BE2C (cell line): ENCODE data around the gene TMEM139.
"Not testable (repeated sequence)": the region's sequence is repeated elsewhere in the genome, so short reads cannot be mapped to it uniquely, and the experiment has no call there.

ENCODE experiments used
- DNase-seq: peaks from one replicate; pipeline ENCODE4 v3.0.0-alpha.2; 2020
- H3K27me3 ChIP-seq: fragments of 250-450 bp; sonication (Bioruptor Pico); 2 replicates; pipeline ENCODE4 v1.5.1; 2020; ENCODE audit warnings: mild to moderate bottlenecking
- H3K36me3 ChIP-seq: fragments of 250-450 bp; sonication (Bioruptor Pico); 2 replicates; pipeline ENCODE4 v1.5.1; 2020; ENCODE audit warnings: mild to moderate bottlenecking
- H3K4me1 ChIP-seq: fragments of 250-450 bp; sonication (Bioruptor Pico); 2 replicates; pipeline ENCODE4 v1.5.1; 2020
- H3K4me3 ChIP-seq: 2 replicates; pipeline ENCODE4 v1.5.1; 2011; ENCODE audit warnings: low read depth, low read length
- H3K9me3 ChIP-seq: fragments of 250-450 bp; sonication (Bioruptor Pico); 2 replicates; pipeline ENCODE4 v1.5.1; 2020
- CTCF ChIP-seq: IDR thresholded peaks from 2 replicates; pipeline ENCODE4 v1.5.1; 2012; ENCODE audit warnings: mild to moderate bottlenecking, low read depth, low read length

Gene TMEM139

GRCh38 chr7:143287935-143288826 is 3.4 kb downstream of the TMEM139 start, which contains the start of gene CASP2:
Gene CASP2, plus strand, starts transcription at chr7:143288351. Its CDS starts 105 bp downstream, at chr7:143288456.
- peak; percentile 33 for TF ChIP-seq CTCF
- Histone ChIP-seq H3K36me3 (peaks cover 25% of the 10 kb centered on the region), H3K4me3 (peak within 1 kb of the TSS; percentile 99), H3K4me1 (peaks cover 12% of the 10 kb centered on the region), H3K27me3 (no peaks in the 10 kb centered on the region), H3K9me3 (no peaks in the 10 kb centered on the region)
- DNase-seq, result peak; percentile 98

DNA sequence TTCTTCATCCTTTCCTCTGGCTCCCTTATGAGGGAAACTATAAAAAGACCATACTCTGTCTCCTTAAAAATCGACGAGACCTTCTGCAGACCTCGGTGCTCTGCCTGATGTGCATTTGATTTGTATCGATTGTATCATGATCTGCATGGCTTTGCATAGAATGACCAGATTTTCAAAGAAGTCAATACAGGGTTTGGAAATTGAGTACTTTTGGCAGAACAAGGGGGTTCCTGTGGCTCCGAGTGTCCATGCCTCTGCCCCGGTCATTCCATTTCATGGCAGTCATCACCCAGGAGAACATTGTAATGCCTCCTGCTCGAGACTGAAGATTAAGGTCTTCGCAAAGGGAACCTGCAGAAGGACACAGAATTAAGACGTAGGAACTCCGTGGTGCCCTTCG is 4.1 kb downstream of the TMEM139 start:
- DNase-seq, result no peak
- H3K4me1 ChIP-seq, result peaks cover 7% of the 10 kb centered on the region
- no peak for TF ChIP-seq CTCF
- no peaks in the 10 kb centered on the region for H3K27me3 ChIP-seq
- peak overlapping the region; percentile 99 for H3K4me3 ChIP-seq
- H3K9me3 ChIP-seq, result no peaks in the 10 kb centered on the region
- H3K36me3 ChIP-seq, result peaks cover 32% of the 10 kb centered on the region

DNA sequence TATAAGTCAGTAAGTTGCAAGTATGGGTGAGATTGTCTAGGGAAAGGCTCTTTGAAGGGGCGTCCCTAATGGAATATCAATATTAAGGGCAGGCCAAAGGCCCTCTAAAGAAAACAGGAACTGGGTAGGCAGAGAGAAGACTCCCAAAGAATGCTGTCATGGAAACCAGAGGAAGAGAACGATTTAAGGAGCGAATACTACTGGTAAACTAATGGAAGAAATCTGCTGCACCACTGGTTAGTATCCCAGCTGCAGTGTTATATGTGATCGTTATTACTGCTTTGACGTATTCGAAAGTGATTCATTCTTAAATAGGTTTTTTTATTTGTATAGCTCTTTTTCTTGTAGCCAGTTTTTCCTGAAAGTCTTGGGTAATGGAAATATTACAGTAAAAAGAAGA is 4.7 kb downstream of the TMEM139 start:
- DNase-seq, result no peak
- Histone ChIP-seq H3K9me3 (no peaks in the 10 kb centered on the region), H3K27me3 (no peaks in the 10 kb centered on the region), H3K36me3 (peaks cover 38% of the 10 kb centered on the region), H3K4me1 (peaks cover 1% of the 10 kb centered on the region), H3K4me3 (peak overlapping the region; percentile 99)
- TF ChIP-seq CTCF, result no peak

GRCh38 chr7:143289888-143290287 is 5.1 kb downstream of the TMEM139 start:
- not testable (repeated sequence) for DNase-seq
- H3K36me3 ChIP-seq, result peaks cover 42% of the 10 kb centered on the region

GRCh38 chr7:143290293-143290692 is 5.5 kb downstream of the TMEM139 start:
- no peak for TF ChIP-seq CTCF
- H3K36me3 ChIP-seq, result peaks cover 46% of the 10 kb centered on the region
- H3K9me3 ChIP-seq, result no peaks in the 10 kb centered on the region
- DNase-seq, result no peak
- H3K27me3 ChIP-seq, result no peaks in the 10 kb centered on the region
- H3K4me1 ChIP-seq, result no peaks in the 10 kb centered on the region
- peak overlapping the region; percentile 0; the same call in 1 of the 2 replicates for H3K4me3 ChIP-seq

More at GRCh38 chr7:143289888-143290287, 5.1 kb downstream of the TMEM139 start:
- H3K9me3 ChIP-seq, H3K27me3 ChIP-seq, H3K4me1 ChIP-seq: not testable (repeated sequence)
- H3K4me3 ChIP-seq, result peak overlapping the region; percentile 99

DNA sequence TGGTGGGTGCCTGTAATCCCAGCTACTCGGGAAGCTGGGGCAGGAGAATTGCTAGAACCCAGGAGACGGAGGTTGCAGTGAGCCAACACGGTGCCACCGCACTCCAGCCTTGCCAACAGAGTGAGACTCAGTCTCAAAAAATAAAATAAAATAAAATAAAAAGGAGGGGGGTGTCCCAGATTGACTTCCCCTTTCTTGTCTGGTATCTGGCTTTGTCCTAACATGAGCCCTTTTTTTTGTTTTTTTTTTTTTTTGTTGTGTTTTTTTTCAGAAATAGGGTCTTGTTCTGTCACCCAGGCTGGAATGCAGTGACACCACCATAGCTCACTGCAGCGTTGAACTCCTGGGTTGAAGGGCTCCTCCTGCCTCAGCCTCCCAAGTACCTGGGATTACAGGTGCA is 8.1 kb downstream of the TMEM139 start:
- Histone ChIP-seq H3K36me3 (peaks cover 69% of the 10 kb centered on the region), H3K4me3 (no peak overlapping the region), H3K4me1 (no peaks in the 10 kb centered on the region), H3K27me3 (no peaks in the 10 kb centered on the region), H3K9me3 (no peaks in the 10 kb centered on the region)
- no peak for TF ChIP-seq CTCF
- no peak for DNase-seq
